ENCODE data around the gene INSRR.

Gene INSRR

GRCh38 chr1:156862997-156863599, 4.2 kb upstream of the INSRR start:
- no peak for TF ChIP-seq CTCF (IDR thresholded peaks at IDR 0.05; ENCODE audit: low read depth, low read length)
- Histone ChIP-seq H3K9me3 (ENCODE audit: severe bottlenecking) (no peaks in the 10 kb centered on the region), H3K27me3 (ENCODE audit: insufficient read depth, low read depth, severe bottlenecking) (no peaks in the 10 kb centered on the region), H3K4me3 (ENCODE audit: low read depth, low read length) (no peak overlapping the region), H3K27ac (no peak overlapping the region), H3K36me3 (no peaks in the 10 kb centered on the region)
- no peak for DNase-seq

GRCh38 chr1:156862584-156862983, 3.7 kb upstream of the INSRR start:
- Histone ChIP-seq H3K27me3 (ENCODE audit: insufficient read depth, low read depth, severe bottlenecking) (no peaks in the 10 kb centered on the region), H3K27ac (no peak overlapping the region), H3K36me3 (no peaks in the 10 kb centered on the region), H3K4me3 (ENCODE audit: low read depth, low read length) (no peak overlapping the region), H3K9me3 (ENCODE audit: severe bottlenecking) (no peaks in the 10 kb centered on the region)
- no peak for DNase-seq
- TF ChIP-seq CTCF (IDR thresholded peaks at IDR 0.05; ENCODE audit: low read depth, low read length) = no peak

GRCh38 chr1:156860628-156861423, 1.9 kb upstream of the INSRR start, which contains the start of gene NTRK1:
Gene NTRK1, plus strand, starts transcription at chr1:156860865. Its CDS starts 70 bp downstream, at chr1:156860935.
- Histone ChIP-seq H3K27me3 (ENCODE audit: insufficient read depth, low read depth, severe bottlenecking) (no peaks in the 10 kb centered on the region), H3K4me3 (ENCODE audit: low read depth, low read length) (peak within 1 kb of the TSS; percentile 70), H3K36me3 (no peaks in the 10 kb centered on the region), H3K9me3 (ENCODE audit: severe bottlenecking) (no peaks in the 10 kb centered on the region), H3K27ac (peak within 1 kb of the TSS; percentile 43)
- TF ChIP-seq CTCF (IDR thresholded peaks at IDR 0.05; ENCODE audit: low read depth, low read length) = peak; percentile 8; the same call in 1 of the 2 replicates
- peak; percentile 90 for DNase-seq

- Histone ChIP-seq H3K27me3 (ENCODE audit: insufficient read depth, low read depth, severe bottlenecking) (no peaks in the 10 kb centered on the region), H3K36me3 (no peaks in the 10 kb centered on the region), H3K4me3 (ENCODE audit: low read depth, low read length) (peak overlapping the region; percentile 70), H3K27ac (peak overlapping the region; percentile 43), H3K9me3 (ENCODE audit: severe bottlenecking) (no peaks in the 10 kb centered on the region)
- TF ChIP-seq CTCF (IDR thresholded peaks at IDR 0.05; ENCODE audit: low read depth, low read length) = peak; percentile 99
- DNase-seq = peak; percentile 84
Observed at GRCh38 chr1:156860113-156860627, 1.3 kb upstream of the INSRR start.

GRCh38 chr1:156859523-156860112, 701 bp upstream of the INSRR start:
- no peak for TF ChIP-seq CTCF (IDR thresholded peaks at IDR 0.05; ENCODE audit: low read depth, low read length)
- DNase-seq = peak; percentile 46
- Histone ChIP-seq H3K36me3 (no peaks in the 10 kb centered on the region), H3K27ac (peak overlapping the region; percentile 43), H3K4me3 (ENCODE audit: low read depth, low read length) (peak overlapping the region; percentile 70), H3K27me3 (ENCODE audit: insufficient read depth, low read depth, severe bottlenecking) (no peaks in the 10 kb centered on the region), H3K9me3 (ENCODE audit: severe bottlenecking) (no peaks in the 10 kb centered on the region)
